Measurements from ENCODE around the gene FARSB.

Gene FARSB

GRCh38 chr2:222538535-222538934 lies 117.4 kb downstream of the FARSB start:
- Histone ChIP-seq H3K27ac (no peak overlapping the region), H3K4me1 (ENCODE audit: low read depth, poor library complexity, severe bottlenecking) (no peaks in the 10 kb centered on the region), H4K20me1 (ENCODE audit: insufficient read depth) (no peaks in the 10 kb centered on the region), H3K4me3 (IDR thresholded peaks at IDR 0.05; ENCODE audit: insufficient read depth, low read depth, low read length) (no peak overlapping the region), H3K36me3 (ENCODE audit: insufficient read depth) (no peaks in the 10 kb centered on the region), H3K4me2 (no peak overlapping the region), H3K9ac (no peak overlapping the region), H3K27me3 (ENCODE audit: insufficient read depth, low read depth) (no peaks in the 10 kb centered on the region), H3K79me2 (ENCODE audit: insufficient read depth, low read depth) (no peaks in the 10 kb centered on the region), H2AFZ (ENCODE audit: low read depth) (no peak overlapping the region)
- no peak for TF ChIP-seq CTCF (conservative IDR thresholded peaks at IDR 0.05; ENCODE audit: low read depth, low read length)

- Histone ChIP-seq H4K20me1 (ENCODE audit: insufficient read depth) (no peaks in the 10 kb centered on the region), H3K4me2 (no peak overlapping the region), H3K4me3 (IDR thresholded peaks at IDR 0.05; ENCODE audit: insufficient read depth, low read depth, low read length) (no peak overlapping the region), H2AFZ (ENCODE audit: low read depth) (no peak overlapping the region), H3K27ac (no peak overlapping the region), H3K27me3 (ENCODE audit: insufficient read depth, low read depth) (no peaks in the 10 kb centered on the region), H3K79me2 (ENCODE audit: insufficient read depth, low read depth) (no peaks in the 10 kb centered on the region), H3K4me1 (ENCODE audit: low read depth, poor library complexity, severe bottlenecking) (no peaks in the 10 kb centered on the region), H3K9ac (no peak overlapping the region), H3K36me3 (ENCODE audit: insufficient read depth) (no peaks in the 10 kb centered on the region)
- TF ChIP-seq CTCF (conservative IDR thresholded peaks at IDR 0.05; ENCODE audit: low read depth, low read length): no peak
Measured at GRCh38 chr2:222535477-222535876, 120.4 kb downstream of the FARSB start.

DNA sequence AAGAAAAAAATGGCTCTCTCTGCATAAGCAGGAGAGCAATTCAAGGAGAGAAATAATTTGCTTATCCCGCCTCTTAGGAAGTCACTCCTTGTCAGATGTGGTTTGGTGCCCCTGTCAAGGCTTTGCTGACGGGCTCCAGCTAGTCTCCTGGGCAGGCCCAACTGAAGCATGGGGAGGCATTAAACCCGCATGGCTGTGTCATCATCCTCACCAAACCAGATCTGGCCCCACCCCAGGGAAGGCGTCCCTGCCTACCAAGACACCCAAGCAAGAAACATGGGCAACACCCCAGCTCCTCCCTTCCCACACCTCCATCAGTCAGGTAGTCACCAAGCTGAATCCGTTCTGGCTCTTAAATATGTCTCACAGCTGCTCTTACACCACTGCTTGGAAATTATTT lies 123.6 kb downstream of the FARSB start:
- H3K27me3 ChIP-seq (ENCODE audit: insufficient read depth, low read depth): no peaks in the 10 kb centered on the region
- H3K4me1 ChIP-seq (ENCODE audit: low read depth, poor library complexity, severe bottlenecking): no peaks in the 10 kb centered on the region
- H3K4me2 ChIP-seq: no peak overlapping the region
- no peaks in the 10 kb centered on the region for H3K36me3 ChIP-seq (ENCODE audit: insufficient read depth)
- H3K79me2 ChIP-seq (ENCODE audit: insufficient read depth, low read depth): no peaks in the 10 kb centered on the region
- H3K4me3 ChIP-seq (IDR thresholded peaks at IDR 0.05; ENCODE audit: insufficient read depth, low read depth, low read length): no peak overlapping the region
- no peak overlapping the region for H3K27ac ChIP-seq
- no peaks in the 10 kb centered on the region for H4K20me1 ChIP-seq (ENCODE audit: insufficient read depth)
- no peak overlapping the region for H3K9ac ChIP-seq
- no peak for TF ChIP-seq CTCF (conservative IDR thresholded peaks at IDR 0.05; ENCODE audit: low read depth, low read length)
- no peak overlapping the region for H2AFZ ChIP-seq (ENCODE audit: low read depth)

- Histone ChIP-seq H2AFZ (ENCODE audit: low read depth) (no peak overlapping the region), H3K4me3 (IDR thresholded peaks at IDR 0.05; ENCODE audit: insufficient read depth, low read depth, low read length) (no peak overlapping the region), H3K9ac (no peak overlapping the region), H3K79me2 (ENCODE audit: insufficient read depth, low read depth) (no peaks in the 10 kb centered on the region), H3K4me2 (no peak overlapping the region), H3K4me1 (ENCODE audit: low read depth, poor library complexity, severe bottlenecking) (no peaks in the 10 kb centered on the region), H3K27me3 (ENCODE audit: insufficient read depth, low read depth) (no peaks in the 10 kb centered on the region), H3K36me3 (ENCODE audit: insufficient read depth) (no peaks in the 10 kb centered on the region), H4K20me1 (ENCODE audit: insufficient read depth) (no peaks in the 10 kb centered on the region), H3K27ac (no peak overlapping the region)
- no peak for TF ChIP-seq CTCF (conservative IDR thresholded peaks at IDR 0.05; ENCODE audit: low read depth, low read length)
Measured at GRCh38 chr2:222526480-222527277, 129.2 kb downstream of the FARSB start.

Data from KMS-11 (cell line).